HepG2 (cell line): Measurements from ENCODE around the gene MFN2. TPM values are rescaled to one million over a fixed set of nuclear protein-coding genes. Genes with fewer than 3 reads are reported as not detected.
A peak's percentile ranks its signal among the peaks of the same experiment; 100 is the strongest.

ENCODE experiments used
- ATF7 ChIP-seq, 2 experiments: fragments of 450-650 bp in 1 of 2; sonication (generic) in 1 of 2; formaldehyde crosslinking in 1 of 2; IDR thresholded peaks; 2 replicates each; pipeline versions ENCODE4 v1.4.0 to v1.6.1; 2016 to 2020; ENCODE audit warnings: antibody characterized with exemption in 1 of 2, mild to moderate bottlenecking in 1 of 2, missing genetic modification reagents in 1 of 2
- ATM ChIP-seq: fragments of 450-650 bp; IDR thresholded peaks from 2 replicates; pipeline ENCODE4 v1.7.1; 2017; ENCODE audit warnings: mild to moderate bottlenecking, borderline replicate concordance
- CEBPB ChIP-seq: IDR thresholded peaks from 2 replicates; pipeline ENCODE4 v1.6.1; 2011; ENCODE audit warnings: low read depth, low read length, improper control_type of control experiment, borderline replicate concordance
- ETV5 ChIP-seq: IDR thresholded peaks from 2 replicates; pipeline ENCODE4 v1.6.1; 2018; ENCODE audit warnings: missing biosample characterization, missing genetic modification reagents, inconsistent platforms, borderline replicate concordance
- FOXO4 ChIP-seq: sonication (generic); formaldehyde crosslinking; conservative IDR thresholded peaks from 2 replicates; pipeline ENCODE4 v1.8.1; 2023; ENCODE audit warnings: missing genetic modification reagents
- KLF16 ChIP-seq, 2 experiments: sonication (generic) in 1 of 2; formaldehyde crosslinking in 1 of 2; IDR thresholded peaks; 2 replicates each; pipeline versions ENCODE4 v1.6.1 to v1.8.0; 2016 to 2023; ENCODE audit warnings: missing genetic modification reagents in 2 of 2, missing compliant biosample characterization in 1 of 2
- KLF6 ChIP-seq: IDR thresholded peaks from 2 replicates; pipeline ENCODE4 v1.8.0; 2016; ENCODE audit warnings: missing biosample characterization, missing genetic modification reagents
- MED1 ChIP-seq: sonication (generic); formaldehyde crosslinking; IDR thresholded peaks from 2 replicates; pipeline ENCODE4 v1.4.0; 2020; ENCODE audit warnings: missing genetic modification reagents
- NR2F1 ChIP-seq, 2 experiments: fragments of 450-650 bp in 1 of 2; formaldehyde crosslinking in 1 of 2; IDR thresholded peaks; 2 replicates each; pipeline versions ENCODE4 v1.5.0 to v1.6.1; 2016 to 2020; ENCODE audit warnings: mild to moderate bottlenecking in 1 of 2, missing compliant biosample characterization in 1 of 2, missing genetic modification reagents in 1 of 2, moderate library complexity in 1 of 2
- PAXIP1 ChIP-seq: sonication (generic); formaldehyde crosslinking; conservative IDR thresholded peaks from 2 replicates; pipeline ENCODE4 v1.4.0; 2020; ENCODE audit warnings: mild to moderate bottlenecking, missing genetic modification reagents, moderate library complexity
- RBFOX2 ChIP-seq: fragments of 200-400 bp; formaldehyde crosslinking; IDR thresholded peaks from 2 replicates; pipeline ENCODE4 v1.6.1; 2017; ENCODE audit warnings: low read depth, mild to moderate bottlenecking, low read length
- RFX3 ChIP-seq: IDR thresholded peaks from 2 replicates; pipeline ENCODE4 v1.6.1; 2016; ENCODE audit warnings: missing biosample characterization, missing genetic modification reagents
- RXRB ChIP-seq: IDR thresholded peaks from 2 replicates; pipeline ENCODE4 v1.6.1; 2016; ENCODE audit warnings: borderline replicate concordance, missing genetic modification reagents, missing compliant biosample characterization
- TEAD3 ChIP-seq: optimal IDR thresholded peaks from 2 replicates; pipeline ENCODE3; 2016; ENCODE audit warnings: borderline replicate concordance
- TOE1 ChIP-seq: sonication (generic); formaldehyde crosslinking; IDR thresholded peaks from 2 replicates; pipeline ENCODE4 v1.4.0; 2020; ENCODE audit warnings: mild to moderate bottlenecking, missing genetic modification reagents
- ZC3H4 ChIP-seq: sonication (generic); formaldehyde crosslinking; IDR thresholded peaks from 2 replicates; pipeline ENCODE4 v1.4.0; 2020; ENCODE audit warnings: missing genetic modification reagents, borderline replicate concordance
- ZNF138 ChIP-seq: sonication (generic); formaldehyde crosslinking; IDR thresholded peaks from 2 replicates; pipeline ENCODE4 v1.5.0; 2020; ENCODE audit warnings: mild to moderate bottlenecking, low read depth, missing genetic modification reagents
- ZNF274 ChIP-seq: sonication (generic); formaldehyde crosslinking; IDR thresholded peaks from 2 replicates; pipeline ENCODE4 v1.5.1; 2020; ENCODE audit warnings: mild to moderate bottlenecking, missing genetic modification reagents
- ZNF34 ChIP-seq: sonication (generic); formaldehyde crosslinking; IDR thresholded peaks from 2 replicates; pipeline ENCODE4 v1.4.0; 2020; ENCODE audit warnings: mild to moderate bottlenecking, missing genetic modification reagents, borderline replicate concordance
- ZNF446 ChIP-seq: sonication (generic); formaldehyde crosslinking; IDR thresholded peaks from 2 replicates; pipeline ENCODE4 v1.5.0; 2020; ENCODE audit warnings: mild to moderate bottlenecking, missing genetic modification reagents
- ZNF546 ChIP-seq: sonication (generic); formaldehyde crosslinking; conservative IDR thresholded peaks from 2 replicates; pipeline ENCODE4 v1.8.1; 2023; ENCODE audit warnings: mild to moderate bottlenecking, missing genetic modification reagents
- ZNF569 ChIP-seq: sonication (generic); formaldehyde crosslinking; IDR thresholded peaks from 2 replicates; pipeline ENCODE4 v1.5.0; 2020; ENCODE audit warnings: mild to moderate bottlenecking, missing genetic modification reagents, moderate library complexity, borderline replicate concordance
- ZNF644 ChIP-seq: IDR thresholded peaks from 2 replicates; pipeline ENCODE4 v1.6.1; 2016; ENCODE audit warnings: low read depth
- polyA plus RNA-seq, 8 experiments: library from polyadenylated mRNA; depleted of rRNA in 3 of 8; stranded (reverse) in 7 of 8; unstranded in 1 of 8; fragments of >200 nt; fragmentation: Illumina TruSeq in 4 of 8; extraction: Trizol in 4 of 8; gene quantifications; 2 replicates each; pipeline versions ENCODE4 v1.2.1 to v1.2.3, GENCODE V29; 2011 to 2016; ENCODE audit warnings: low read depth in 4 of 8, missing spikeins in 1 of 8, mixed read lengths in 1 of 8; ENCODE audit not compliant: insufficient read depth in 1 of 8
- total RNA-seq, 5 experiments: library from RNA; depleted of rRNA; stranded (reverse); fragments of >200 nt; fragmentation: Illumina TruSeq; extraction: Trizol; gene quantifications; 2 replicates each; pipeline ENCODE4 v1.2.3, GENCODE V29; 2016; ENCODE audit warnings: low read depth in 1 of 5
- TF ChIP-seq, protein P1 (sequence below): sonication (generic); formaldehyde crosslinking; IDR thresholded peaks from 2 replicates; pipeline ENCODE4 v1.9.0; 2021; ENCODE audit warnings: missing genetic modification reagents, borderline replicate concordance

The MFN2 gene
- total and polyA plus RNA-seq, 2 of the 13 experiments (the other 11 are each of a cell fraction or from before 2014, with no cell fraction given): 38.7 to 60.9 TPM

- TF ChIP-seq RBFOX2: no peak
- TF ChIP-seq RXRB (CRISPR knock-in tag): peak; percentile 41; the same call in 1 of the 2 replicates
- TF ChIP-seq NR2F1 (CRISPR knock-in tag; IDR thresholded peaks at IDR 0.05): no peak
- no peak for TF ChIP-seq ATF7 (IDR thresholded peaks at IDR 0.05)
- no peak for TF ChIP-seq ATF7 (CRISPR knock-in tag; IDR thresholded peaks at IDR 0.05)
- peak; percentile 38; the same call in 1 of the 2 replicates for TF ChIP-seq CEBPB
- peak; percentile 68 for TF ChIP-seq PAXIP1 (CRISPR knock-in tag)
- no peak for TF ChIP-seq FOXO4
- no peak for TF ChIP-seq ZC3H4 (CRISPR knock-in tag)
- no peak for TF ChIP-seq ZNF34
- TF ChIP-seq RFX3 (CRISPR knock-in tag): no peak
- TF ChIP-seq ATM: no peak
- TF ChIP-seq TEAD3: peak; percentile 13
- no peak for TF ChIP-seq KLF16 (CRISPR knock-in tag; IDR thresholded peaks at IDR 0.05)
- TF ChIP-seq ZNF446 (CRISPR knock-in tag): no peak
- TF ChIP-seq ZNF138 (CRISPR knock-in tag): no peak
- TF ChIP-seq ETV5 (CRISPR knock-in tag): peak; percentile 45; the same call in 1 of the 2 replicates
- TF ChIP-seq ZNF644 (CRISPR knock-in tag): no peak
- no peak for TF ChIP-seq ZNF274 (CRISPR knock-in tag)
- no peak for TF ChIP-seq ZNF569 (CRISPR knock-in tag)
- TF ChIP-seq TOE1 (CRISPR knock-in tag): no peak
- no peak for TF ChIP-seq ZNF546
- TF ChIP-seq, protein P1, sequence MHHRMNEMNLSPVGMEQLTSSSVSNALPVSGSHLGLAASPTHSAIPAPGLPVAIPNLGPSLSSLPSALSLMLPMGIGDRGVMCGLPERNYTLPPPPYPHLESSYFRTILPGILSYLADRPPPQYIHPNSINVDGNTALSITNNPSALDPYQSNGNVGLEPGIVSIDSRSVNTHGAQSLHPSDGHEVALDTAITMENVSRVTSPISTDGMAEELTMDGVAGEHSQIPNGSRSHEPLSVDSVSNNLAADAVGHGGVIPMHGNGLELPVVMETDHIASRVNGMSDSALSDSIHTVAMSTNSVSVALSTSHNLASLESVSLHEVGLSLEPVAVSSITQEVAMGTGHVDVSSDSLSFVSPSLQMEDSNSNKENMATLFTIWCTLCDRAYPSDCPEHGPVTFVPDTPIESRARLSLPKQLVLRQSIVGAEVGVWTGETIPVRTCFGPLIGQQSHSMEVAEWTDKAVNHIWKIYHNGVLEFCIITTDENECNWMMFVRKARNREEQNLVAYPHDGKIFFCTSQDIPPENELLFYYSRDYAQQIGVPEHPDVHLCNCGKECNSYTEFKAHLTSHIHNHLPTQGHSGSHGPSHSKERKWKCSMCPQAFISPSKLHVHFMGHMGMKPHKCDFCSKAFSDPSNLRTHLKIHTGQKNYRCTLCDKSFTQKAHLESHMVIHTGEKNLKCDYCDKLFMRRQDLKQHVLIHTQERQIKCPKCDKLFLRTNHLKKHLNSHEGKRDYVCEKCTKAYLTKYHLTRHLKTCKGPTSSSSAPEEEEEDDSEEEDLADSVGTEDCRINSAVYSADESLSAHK (CRISPR knock-in tag): no peak
- no peak for TF ChIP-seq KLF6
- peak; percentile 28; the same call in 1 of the 2 replicates for TF ChIP-seq MED1 (CRISPR knock-in tag)
Observed at GRCh38 chr1:11961230-11961629, 19.0 kb upstream of the MFN2 start (continued).
